HepG2 (cell line): Measurements from ENCODE around the gene CCDC196. TPM values are rescaled to one million over a fixed set of nuclear protein-coding genes. Genes with fewer than 3 reads are reported as not detected.

Experiments
- ATAC-seq: fragments of 200-7000 bp; cut with Tn5 transposase; 3 replicates; pipeline ENCODE4 v1.9.1; 2020; ENCODE audit warnings: mild to moderate bottlenecking, moderate library complexity
- BruUV-seq: library from RNA; stranded (reverse); fragments of 400-500 nt; replicated peaks from 2 replicates; lab custom pipeline; 2021; lab: Mats Ljungman, UMichigan
- CTCF ChIA-PET: fragments of 300-600 bp; formaldehyde crosslinking; extraction: SDS; loops from one replicate; lab custom pipeline; 2021; ENCODE audit warnings: low total read pairs, inconsistent platforms, low intra/inter-chr PET ratio; lab: Yijun Ruan, JAX
- POLR2A ChIA-PET: fragments of 350-600 bp; sonication (Branson Sonifier 250); formaldehyde crosslinking; loops from one replicate; lab custom pipeline; 2020; ENCODE audit warnings: antibody characterized with exemption, inconsistent platforms; lab: Yijun Ruan, JAX
- DNase-seq: peaks from one replicate; pipeline ENCODE4 v3.0.0-alpha.2; 2015; ENCODE audit warnings: low spot score
- FAIRE-seq: peaks from 3 replicates; lab custom pipeline; 2011; peaks lifted over from hg19 to GRCh38; lab: Jason Lieb, UNC
- H2AFZ ChIP-seq: one replicate; pipeline ENCODE4 v1.6.1; 2011; ENCODE audit warnings: low read length, inconsistent platforms
- H3K27ac ChIP-seq: fragments of 300-600 bp; 3 replicates; pipeline ENCODE4 v1.8.0; 2011; ENCODE audit warnings: mixed run types, mild to moderate bottlenecking, mixed read lengths, low read length, inconsistent platforms; ENCODE audit not compliant: insufficient read depth; ENCODE audit errors: extremely low read length
- H3K27me3 ChIP-seq, 2 experiments: fragments of 200-600 bp in 1 of 2; 2 replicates in 1 of 2; 3 replicates in 1 of 2; pipeline versions ENCODE4 v1.6.0 to v1.8.0; 2011; ENCODE audit warnings: low read length in 2 of 2, mild to moderate bottlenecking in 2 of 2, moderate library complexity in 2 of 2, inconsistent platforms in 1 of 2; ENCODE audit not compliant: insufficient read depth in 2 of 2, control insufficient read depth in 1 of 2
- H3K36me3 ChIP-seq, 2 experiments: fragments of 200-600 bp in 1 of 2; replicated peaks in 1 of 2; 2 replicates in 1 of 2; 3 replicates in 1 of 2; pipeline versions ENCODE4 v1.5.1 to v1.8.0; 2011; ENCODE audit warnings: low read length in 2 of 2, inconsistent platforms in 1 of 2; ENCODE audit not compliant: insufficient read depth in 2 of 2, control insufficient read depth in 1 of 2
- H3K4me1 ChIP-seq: 2 replicates; pipeline ENCODE4 v1.5.1; 2012; ENCODE audit warnings: low read length, inconsistent platforms; ENCODE audit not compliant: insufficient read depth
- H3K4me2 ChIP-seq: 2 replicates; pipeline ENCODE4 v1.6.0; 2011; ENCODE audit warnings: low read depth, low read length, inconsistent platforms
- H3K4me3 ChIP-seq, 3 experiments: fragments of 200-600 bp in 1 of 3; sonication (generic), shearing (Covaris generic) in 1 of 3; replicated peaks in 1 of 3; 2 replicates each; pipeline ENCODE4 v1.5.1; 2011 to 2016; ENCODE audit warnings: low read length in 3 of 3, inconsistent platforms in 2 of 3, low read depth in 2 of 3, mild to moderate bottlenecking in 2 of 3, control low read depth in 1 of 3, mixed read lengths in 1 of 3; ENCODE audit not compliant: insufficient read depth in 1 of 3
- H3K79me2 ChIP-seq: one replicate; pipeline ENCODE4 v1.6.1; 2011; ENCODE audit warnings: low read length, inconsistent platforms; ENCODE audit not compliant: insufficient read depth
- H3K9ac ChIP-seq: 2 replicates; pipeline ENCODE4 v1.6.0; 2011; ENCODE audit warnings: mild to moderate bottlenecking, low read depth, low read length, inconsistent platforms; ENCODE audit not compliant: insufficient read depth
- H3K9me3 ChIP-seq: 2 replicates; pipeline ENCODE4 v1.5.1; 2012; ENCODE audit warnings: mild to moderate bottlenecking, low read length
- H4K20me1 ChIP-seq: 2 replicates; pipeline ENCODE4 v1.6.0; 2011; ENCODE audit warnings: inconsistent platforms, mild to moderate bottlenecking, low read length, moderate library complexity; ENCODE audit not compliant: insufficient read depth
- ATF7-NPFF ChIP-seq: sonication (generic); formaldehyde crosslinking; IDR thresholded peaks from 2 replicates; pipeline ENCODE4 v1.8.1; 2023; ENCODE audit warnings: mild to moderate bottlenecking, low read depth, missing genetic modification reagents, moderate library complexity
- KDM1A ChIP-seq: IDR thresholded peaks from 2 replicates; pipeline ENCODE4 v1.6.1; 2016; ENCODE audit warnings: missing compliant biosample characterization
- MIER2 ChIP-seq: IDR thresholded peaks from 2 replicates; pipeline ENCODE4 v1.6.1; 2016; ENCODE audit warnings: missing biosample characterization, missing genetic modification reagents
- MYNN ChIP-seq: sonication (generic); formaldehyde crosslinking; IDR thresholded peaks from 2 replicates; pipeline ENCODE4 v1.4.0; 2020; ENCODE audit warnings: mild to moderate bottlenecking, low read depth, missing genetic modification reagents
- ZKSCAN1 ChIP-seq: fragments of 150-350 bp; IDR thresholded peaks from 2 replicates; pipeline ENCODE4 v1.6.1; 2014; ENCODE audit warnings: low read length
- ZNF225 ChIP-seq: sonication (generic); formaldehyde crosslinking; IDR thresholded peaks from 2 replicates; pipeline ENCODE4 v1.4.0; 2020; ENCODE audit warnings: mild to moderate bottlenecking, missing genetic modification reagents
- WGBS: methylation state at CpG from one replicate; pipeline ENCODE4 v1.1.6; 2017; ENCODE audit warnings: low lambda C conversion rate; 5-methylcytosine and 5-hydroxymethylcytosine counted together
- in situ Hi-C: cut with HindIII; loops from 2 replicates; pipeline ENCODE4 v1.10.0; 2017; ENCODE audit warnings: low pct_unique_long_range_greater_than_20kb; ENCODE audit not compliant: extremely low pct_ligation_motif_present
- intact Hi-C: fragments of 100-400 bp; cut with micrococcal nuclease; formaldehyde crosslinking; loops from one replicate; pipeline ENCODE4 v1.10.0; 2022; ENCODE audit not compliant: unreplicated experiment
- polyA plus RNA-seq, 8 experiments: library from polyadenylated mRNA; depleted of rRNA in 3 of 8; stranded (reverse) in 7 of 8; unstranded in 1 of 8; fragments of >200 nt; fragmentation: Illumina TruSeq in 4 of 8; extraction: Trizol in 4 of 8; gene quantifications; 2 replicates each; pipeline versions ENCODE4 v1.2.1 to v1.2.3, GENCODE V29; 2011 to 2016; ENCODE audit warnings: low read depth in 4 of 8, missing spikeins in 1 of 8, mixed read lengths in 1 of 8; ENCODE audit not compliant: insufficient read depth in 1 of 8
- total RNA-seq, 5 experiments: library from RNA; depleted of rRNA; stranded (reverse); fragments of >200 nt; fragmentation: Illumina TruSeq; extraction: Trizol; gene quantifications; 2 replicates each; pipeline ENCODE4 v1.2.3, GENCODE V29; 2016; ENCODE audit warnings: low read depth in 1 of 5
- TF ChIP-seq, protein P1 (sequence below), 2 experiments: IDR thresholded peaks; 2 replicates each; pipeline ENCODE4 v1.6.1; 2011 to 2012; ENCODE audit warnings: low read length in 2 of 2, borderline replicate concordance in 1 of 2, low read depth in 1 of 2, mild to moderate bottlenecking in 1 of 2, moderate library complexity in 1 of 2
- TF ChIP-seq, protein P2 (sequence below): sonication (generic); formaldehyde crosslinking; IDR thresholded peaks from 2 replicates; pipeline ENCODE4 v1.4.0; 2020; ENCODE audit warnings: mild to moderate bottlenecking, missing genetic modification reagents

Gene CCDC196
- total and polyA plus RNA-seq, 2 of the 13 experiments (the other 11 are each of a cell fraction or from before 2014, with no cell fraction given): not detected

DNA sequence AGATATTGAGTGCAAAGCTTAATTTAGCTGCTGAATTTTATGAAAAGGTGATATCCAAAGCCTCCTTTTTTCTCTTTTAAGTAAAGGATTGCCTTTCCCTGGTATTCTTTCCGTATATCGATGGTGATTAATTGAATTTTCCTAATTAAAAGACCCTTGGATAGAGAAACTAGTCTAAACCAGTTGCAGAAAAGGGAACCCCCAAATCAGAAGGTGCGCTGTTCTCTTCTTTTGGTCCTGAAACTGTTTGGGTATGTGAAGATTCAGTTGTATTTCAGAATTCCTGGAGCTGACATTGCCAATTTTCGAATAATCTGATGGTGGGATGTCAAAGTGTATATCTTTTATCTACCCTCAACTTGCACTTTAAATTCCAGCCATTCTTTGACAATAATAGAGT, 23.7 kb downstream of the CCDC196 start:
- H2AFZ ChIP-seq: no peak overlapping the region
- no peak for TF ChIP-seq ATF7-NPFF (CRISPR knock-in tag)
- TF ChIP-seq ZNF225 (CRISPR knock-in tag): no peak
- TF ChIP-seq, protein P1, sequence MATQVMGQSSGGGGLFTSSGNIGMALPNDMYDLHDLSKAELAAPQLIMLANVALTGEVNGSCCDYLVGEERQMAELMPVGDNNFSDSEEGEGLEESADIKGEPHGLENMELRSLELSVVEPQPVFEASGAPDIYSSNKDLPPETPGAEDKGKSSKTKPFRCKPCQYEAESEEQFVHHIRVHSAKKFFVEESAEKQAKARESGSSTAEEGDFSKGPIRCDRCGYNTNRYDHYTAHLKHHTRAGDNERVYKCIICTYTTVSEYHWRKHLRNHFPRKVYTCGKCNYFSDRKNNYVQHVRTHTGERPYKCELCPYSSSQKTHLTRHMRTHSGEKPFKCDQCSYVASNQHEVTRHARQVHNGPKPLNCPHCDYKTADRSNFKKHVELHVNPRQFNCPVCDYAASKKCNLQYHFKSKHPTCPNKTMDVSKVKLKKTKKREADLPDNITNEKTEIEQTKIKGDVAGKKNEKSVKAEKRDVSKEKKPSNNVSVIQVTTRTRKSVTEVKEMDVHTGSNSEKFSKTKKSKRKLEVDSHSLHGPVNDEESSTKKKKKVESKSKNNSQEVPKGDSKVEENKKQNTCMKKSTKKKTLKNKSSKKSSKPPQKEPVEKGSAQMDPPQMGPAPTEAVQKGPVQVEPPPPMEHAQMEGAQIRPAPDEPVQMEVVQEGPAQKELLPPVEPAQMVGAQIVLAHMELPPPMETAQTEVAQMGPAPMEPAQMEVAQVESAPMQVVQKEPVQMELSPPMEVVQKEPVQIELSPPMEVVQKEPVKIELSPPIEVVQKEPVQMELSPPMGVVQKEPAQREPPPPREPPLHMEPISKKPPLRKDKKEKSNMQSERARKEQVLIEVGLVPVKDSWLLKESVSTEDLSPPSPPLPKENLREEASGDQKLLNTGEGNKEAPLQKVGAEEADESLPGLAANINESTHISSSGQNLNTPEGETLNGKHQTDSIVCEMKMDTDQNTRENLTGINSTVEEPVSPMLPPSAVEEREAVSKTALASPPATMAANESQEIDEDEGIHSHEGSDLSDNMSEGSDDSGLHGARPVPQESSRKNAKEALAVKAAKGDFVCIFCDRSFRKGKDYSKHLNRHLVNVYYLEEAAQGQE (IDR thresholded peaks at IDR 0.05; ENCODE audit: borderline replicate concordance in 1 of 2, low read depth in 1 of 2, low read length in 2 of 2): peak; percentile 24 to 90
- TF ChIP-seq MIER2: peak; percentile 86; the same call in 1 of the 2 replicates
- TF ChIP-seq, protein P2, sequence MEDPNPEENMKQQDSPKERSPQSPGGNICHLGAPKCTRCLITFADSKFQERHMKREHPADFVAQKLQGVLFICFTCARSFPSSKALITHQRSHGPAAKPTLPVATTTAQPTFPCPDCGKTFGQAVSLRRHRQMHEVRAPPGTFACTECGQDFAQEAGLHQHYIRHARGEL (CRISPR knock-in tag): no peak
- TF ChIP-seq MYNN (CRISPR knock-in tag): no peak
- no peak for TF ChIP-seq ZKSCAN1
- no peak for TF ChIP-seq KDM1A
- no peaks in the 10 kb centered on the region for H3K9me3 ChIP-seq
- H3K27ac ChIP-seq: no peak overlapping the region
- intact Hi-C loops (no loop called here), in situ Hi-C loops (no loop called here)
- ChIA-PET CTCF (no interaction called here), POLR2A (no interaction called here)
- no peak for DNase-seq
- no peaks in the 10 kb centered on the region for H3K36me3 ChIP-seq
- H3K4me1 ChIP-seq: peaks cover 43% of the 10 kb centered on the region
- H3K4me2 ChIP-seq: peak overlapping the region; percentile 89
- H3K9ac ChIP-seq: peak overlapping the region; percentile 79
- 22% methylated on average over 4 of the region's 4 CpGs for WGBS
- BruUV-seq: TSS peak; percentile 45
- no peak for FAIRE-seq
- no peak for ATAC-seq
- H3K4me3 ChIP-seq: peak overlapping the region; percentile 95 to 100 (median 99); a peak in 5 of 6 replicates
- peaks cover 64% of the 10 kb centered on the region for H3K79me2 ChIP-seq
- H4K20me1 ChIP-seq: peaks cover 21% of the 10 kb centered on the region; the same call in 1 of the 2 replicates
- H3K27me3 ChIP-seq: no peaks in the 10 kb centered on the region; a peak in 1 of 5 replicates
